Stimulated activated CD8-positive, alpha-beta memory T cell treated with anti-CD3 and anti-CD28 coated beads, Interleukin-12 subunit alpha, Interleukin-12 subunit beta, amount 100 ng/mL, for 4 hours (primary cell): Measurements from ENCODE around the gene DDX53.

Experiments
- DNase-seq: peaks from one replicate; pipeline ENCODE4 v3.0.0-alpha.2; 2020; ENCODE audit warnings: low read depth

DDX53 gene

GRCh38 chrX:22999696-23000223 lies at the start of gene DDX53:
Gene DDX53, plus strand, starts transcription at chrX:22999960. Its CDS starts 98 bp downstream, at chrX:23000058.
- no peak for DNase-seq

GRCh38 chrX:22950269-22951266 lies 49.2 kb upstream of the DDX53 start:
- no peak for DNase-seq

GRCh38 chrX:22952010-22952409 lies 47.8 kb upstream of the DDX53 start:
- DNase-seq = no peak

GRCh38 chrX:22958250-22958649 lies 41.5 kb upstream of the DDX53 start:
- no peak for DNase-seq

- no peak for DNase-seq
These were observed 40.4 kb upstream of the DDX53 start for GRCh38 chrX:22959204-22959920.

- no peak for DNase-seq
These were observed 36.6 kb upstream of the DDX53 start for GRCh38 chrX:22963196-22963595.

- no peak for DNase-seq
These were observed 31.3 kb upstream of the DDX53 start for GRCh38 chrX:22968494-22968893.

- no peak for DNase-seq
These were observed 30.3 kb upstream of the DDX53 start for GRCh38 chrX:22969411-22969810.

GRCh38 chrX:22970861-22971260 lies 28.9 kb upstream of the DDX53 start:
- DNase-seq = no peak

GRCh38 chrX:22974616-22975015 lies 25.1 kb upstream of the DDX53 start:
- no peak for DNase-seq

GRCh38 chrX:22975786-22976185 lies 24.0 kb upstream of the DDX53 start:
- DNase-seq = no peak

- DNase-seq = no peak
These were observed 13.8 kb upstream of the DDX53 start for GRCh38 chrX:22985958-22986357.

GRCh38 chrX:22987452-22987851 lies 12.3 kb upstream of the DDX53 start:
- no peak for DNase-seq

GRCh38 chrX:23003116-23003515 lies 3.4 kb downstream of the DDX53 start:
- no peak for DNase-seq

GRCh38 chrX:23008431-23009099 lies 8.8 kb downstream of the DDX53 start:
- DNase-seq = no peak

GRCh38 chrX:23012162-23012561 lies 12.4 kb downstream of the DDX53 start:
- no peak for DNase-seq

GRCh38 chrX:23012636-23013035 lies 12.9 kb downstream of the DDX53 start:
- no peak for DNase-seq

GRCh38 chrX:23013366-23013765 lies 13.6 kb downstream of the DDX53 start:
- no peak for DNase-seq

GRCh38 chrX:23031600-23031999 lies 31.8 kb downstream of the DDX53 start:
- DNase-seq = no peak

- no peak for DNase-seq
These were observed 35.7 kb downstream of the DDX53 start for GRCh38 chrX:23035493-23035892.

- no peak for DNase-seq
These were observed 46.7 kb downstream of the DDX53 start for GRCh38 chrX:23046443-23046842.
